HG02852 (cell line): ENCODE data around the gene PCK1.
"Not testable (repeated sequence)": the region's sequence is repeated elsewhere in the genome, so short reads cannot be mapped to it uniquely, and the experiment has no call there.

Experiments
- ATAC-seq: cut with Tn5 transposase; IDR thresholded peaks from one replicate; pipeline ENCODE4 v1.9.1; 2021; ENCODE audit warnings: mild to moderate bottlenecking, moderate library complexity; ENCODE audit not compliant: unreplicated experiment

PCK1 gene

GRCh38 chr20:57560554-57561355 lies at the start of gene PCK1:
Gene PCK1, plus strand, starts transcription at chr20:57561110. Its CDS starts 302 bp downstream, at chr20:57561412.
- no peak for ATAC-seq

DNA sequence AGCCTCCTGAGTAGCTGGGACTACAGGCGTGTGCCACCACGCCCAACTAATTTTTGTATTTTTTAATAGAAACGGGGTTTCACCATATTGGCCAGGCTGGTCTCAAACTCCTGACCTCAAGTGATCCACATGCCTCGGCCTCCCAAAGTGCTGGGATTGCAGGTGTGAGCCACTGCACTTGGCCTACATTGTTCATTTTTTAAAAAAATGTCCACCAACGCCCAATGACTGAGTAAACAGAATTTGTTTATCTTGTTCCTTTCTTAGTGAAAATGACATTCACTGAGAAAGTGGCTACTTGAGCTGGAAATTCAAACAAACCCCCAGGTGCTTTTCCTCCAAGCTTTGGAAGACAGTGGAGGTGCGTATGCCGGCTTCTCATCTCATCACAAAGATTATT lies 49.2 kb upstream of the PCK1 start:
- ATAC-seq = not testable (repeated sequence)

DNA sequence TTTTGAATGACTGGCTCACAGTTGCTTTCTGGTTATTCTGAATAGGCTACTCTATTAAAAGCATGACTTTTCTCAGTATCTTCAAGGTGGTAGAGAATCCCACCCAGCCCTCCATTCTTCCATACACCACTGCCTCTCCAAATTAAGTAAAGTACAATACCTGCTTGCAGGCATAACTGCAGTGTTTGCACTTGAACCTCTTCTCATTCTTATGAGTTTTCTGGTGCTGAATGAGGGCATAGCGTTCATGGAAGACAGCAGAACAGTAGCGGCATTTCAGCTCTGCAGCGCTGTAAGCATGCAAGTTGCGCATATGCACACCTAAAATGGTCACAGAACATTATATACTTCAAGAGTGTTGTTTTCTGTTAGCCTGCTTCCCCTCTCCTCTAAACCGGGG lies 48.5 kb upstream of the PCK1 start:
- no peak for ATAC-seq

GRCh38 chr20:57513199-57513598 lies 47.7 kb upstream of the PCK1 start:
- ATAC-seq = no peak

- no peak for ATAC-seq
Measured at GRCh38 chr20:57514273-57514751, 46.6 kb upstream of the PCK1 start.

GRCh38 chr20:57517904-57518303 lies 43.0 kb upstream of the PCK1 start:
- ATAC-seq = no peak

DNA sequence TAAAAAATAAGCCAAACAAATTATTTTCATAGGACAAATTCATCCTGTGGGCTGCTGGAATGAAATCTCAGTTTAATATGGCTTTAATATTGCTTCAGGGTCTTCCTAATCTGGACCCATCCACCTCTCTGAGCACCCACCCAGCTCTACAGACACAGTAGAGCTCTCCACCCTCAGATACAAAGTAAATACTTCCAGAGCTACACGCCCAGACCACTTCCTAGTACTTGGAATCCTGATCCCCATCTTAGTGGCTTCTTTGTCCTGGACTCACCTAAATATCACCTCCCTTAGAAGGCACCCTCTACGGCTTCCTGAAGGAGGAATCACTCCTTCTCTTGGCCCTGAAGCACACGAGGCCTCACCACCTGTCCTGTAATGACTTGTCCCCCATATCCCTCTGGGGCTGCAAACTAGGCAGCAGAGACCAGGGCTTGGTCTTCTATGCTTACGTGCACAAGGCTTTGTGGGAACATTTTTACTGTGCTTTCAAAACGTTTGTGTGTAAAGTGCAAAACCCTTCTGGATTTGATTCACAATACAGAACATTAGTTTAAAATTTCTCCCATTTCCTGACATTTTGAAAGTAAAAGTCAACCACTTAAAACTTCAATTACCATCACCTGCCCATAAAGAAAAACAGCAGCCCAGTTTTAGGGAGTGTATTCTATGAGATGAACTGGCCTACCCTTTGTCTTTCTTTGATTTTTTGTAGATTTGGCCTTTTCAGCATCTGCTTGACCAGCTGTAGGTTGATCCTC lies 38.4 kb upstream of the PCK1 start:
- no peak for ATAC-seq

DNA sequence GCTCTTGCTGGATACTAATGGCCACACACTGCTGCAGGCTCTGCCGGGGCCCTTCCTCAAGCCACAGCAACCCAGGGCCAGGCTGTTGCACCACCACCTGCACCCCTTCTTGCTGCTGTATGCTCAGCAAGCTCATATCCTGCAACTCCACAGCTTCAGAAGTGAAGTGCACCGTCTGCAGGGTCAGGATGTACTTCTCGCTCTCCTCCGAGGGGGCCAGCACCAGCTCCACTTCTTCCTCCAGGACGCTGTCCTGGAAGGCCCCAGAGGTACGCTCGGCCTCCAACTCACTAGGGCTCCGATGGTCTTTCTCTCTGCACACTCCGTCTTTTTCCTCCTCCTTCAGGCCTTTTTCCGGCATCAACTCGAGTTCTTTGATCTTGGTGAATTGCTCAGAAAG lies 37.1 kb upstream of the PCK1 start:
- ATAC-seq = no peak

GRCh38 chr20:57524511-57525176 lies 36.3 kb upstream of the PCK1 start, which contains the start of gene CTCFL:
Gene CTCFL, minus strand, starts transcription at chr20:57525140. Its CDS starts 935 bp downstream, at chr20:57524205.
- ATAC-seq = no peak

GRCh38 chr20:57525328-57526086 lies 35.4 kb upstream of the PCK1 start:
- ATAC-seq = no peak

GRCh38 chr20:57526087-57526884 lies 34.6 kb upstream of the PCK1 start:
- ATAC-seq = no peak

DNA sequence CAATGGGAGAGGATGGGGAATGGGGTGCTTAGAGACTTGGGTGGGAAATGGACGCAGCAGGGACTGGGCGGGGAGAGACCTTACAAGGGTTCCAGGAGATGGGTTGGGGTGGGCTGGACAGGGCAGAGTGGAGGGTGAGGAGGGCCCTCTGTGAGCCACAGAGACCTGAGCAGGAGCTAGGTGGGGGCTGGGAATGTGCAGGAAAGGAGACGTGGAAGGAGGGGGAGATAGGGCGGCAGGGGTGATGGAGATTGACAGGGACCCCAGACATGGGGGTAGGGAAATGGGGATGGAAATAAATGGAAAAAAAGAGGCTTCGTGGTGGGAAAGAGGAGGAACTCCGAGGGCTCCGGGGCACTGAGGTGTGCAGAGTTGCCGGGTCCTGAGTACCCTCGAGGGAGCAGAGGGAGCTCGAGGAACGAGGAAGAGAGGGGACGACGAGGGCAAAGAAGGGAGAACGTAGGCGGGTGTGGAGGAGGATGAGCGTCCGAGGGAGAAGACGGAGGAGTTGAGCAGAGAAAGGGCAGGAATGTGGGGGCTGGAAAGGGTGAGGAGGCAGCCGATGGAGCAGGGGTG lies 33.9 kb upstream of the PCK1 start:
- ATAC-seq = no peak

GRCh38 chr20:57527728-57528127 lies 33.2 kb upstream of the PCK1 start:
- ATAC-seq = no peak

DNA sequence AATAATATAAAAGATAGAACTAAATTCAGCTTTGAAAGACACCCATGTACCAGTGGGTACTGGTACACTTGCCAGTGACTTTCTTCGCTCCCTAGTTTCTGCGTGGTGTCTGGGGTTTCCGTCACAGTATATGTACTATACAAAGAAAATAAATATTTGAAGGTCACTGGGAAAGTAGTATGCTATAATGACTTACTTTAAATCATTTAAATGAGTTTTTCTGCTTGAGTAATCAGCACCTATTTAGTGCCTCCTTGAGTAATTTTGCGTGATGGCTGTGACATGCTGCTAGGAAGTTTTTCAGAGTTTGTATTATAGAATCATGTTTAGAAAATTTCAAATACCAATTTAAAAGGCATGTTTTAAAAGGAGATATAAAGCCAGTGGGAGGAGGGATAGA lies 32.8 kb upstream of the PCK1 start:
- ATAC-seq = no peak

DNA sequence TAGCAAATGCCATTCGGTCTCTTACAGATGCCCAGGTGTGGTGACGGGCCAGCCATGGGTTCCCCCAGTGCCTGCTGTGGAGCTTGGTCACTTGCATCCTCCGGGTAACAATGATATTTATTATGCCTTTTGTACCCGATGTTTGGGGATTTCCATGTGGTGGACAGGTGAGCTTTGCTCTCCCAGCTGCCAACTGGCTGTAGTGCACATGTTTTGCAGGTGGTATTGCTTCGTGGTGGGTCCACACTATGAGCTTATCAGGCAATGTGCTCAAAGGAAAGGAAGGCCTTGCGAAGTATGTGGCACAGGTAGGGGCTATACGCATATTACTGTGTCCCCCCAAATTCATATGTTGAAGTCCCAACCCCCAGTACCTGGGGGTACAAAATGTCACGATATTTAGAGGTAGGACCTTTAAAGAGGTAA lies 31.7 kb upstream of the PCK1 start:
- no peak for ATAC-seq

DNA sequence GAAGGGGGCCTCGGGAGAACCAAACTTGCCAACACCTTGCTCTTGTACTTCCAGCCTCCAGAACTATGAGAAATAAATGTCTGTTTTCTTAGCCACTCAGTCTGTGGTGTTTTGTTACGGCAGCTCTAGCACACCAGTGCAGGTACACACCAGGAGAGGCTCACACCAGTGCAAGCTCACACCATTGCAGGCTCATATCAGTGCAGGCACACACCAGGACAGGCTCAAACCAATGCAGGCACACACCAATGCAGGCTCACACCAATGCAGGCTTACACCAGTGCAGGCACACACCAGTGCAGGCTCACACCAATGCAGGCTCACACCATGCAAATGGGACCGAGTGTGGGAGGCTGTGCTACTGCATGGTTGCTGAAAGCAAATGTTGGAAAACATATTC lies 31.1 kb upstream of the PCK1 start:
- ATAC-seq = no peak

DNA sequence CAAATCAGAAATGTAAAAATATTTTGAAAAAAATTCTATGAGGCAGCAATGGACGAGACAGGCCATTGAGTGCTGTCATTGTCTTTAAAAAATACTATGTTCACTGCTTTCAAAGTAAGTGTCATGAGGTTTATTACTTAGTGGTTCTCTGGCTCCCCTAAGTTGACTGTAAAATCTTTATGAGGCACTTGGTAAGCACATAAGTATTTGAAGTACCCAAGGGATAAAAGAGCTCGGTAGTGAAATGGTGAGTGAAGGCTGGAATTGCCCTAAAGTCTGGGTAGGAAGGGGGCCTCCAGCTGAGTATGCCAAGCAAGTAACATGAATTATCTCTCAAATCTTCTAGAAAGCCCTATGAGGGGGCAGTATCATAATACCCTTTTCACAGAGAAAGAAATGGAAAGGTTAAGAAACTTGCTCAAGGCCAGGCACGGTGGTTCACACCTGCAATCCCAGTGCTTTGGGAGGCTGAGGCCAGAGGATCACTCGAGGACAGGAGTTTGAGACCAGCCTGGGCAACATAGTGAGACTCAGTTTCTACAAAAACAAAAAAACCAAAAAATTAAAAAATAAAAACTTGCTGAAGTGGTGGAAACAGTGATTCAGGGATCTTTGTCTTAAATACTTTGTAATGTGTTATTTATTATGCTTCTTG lies 30.5 kb upstream of the PCK1 start:
- no peak for ATAC-seq

DNA sequence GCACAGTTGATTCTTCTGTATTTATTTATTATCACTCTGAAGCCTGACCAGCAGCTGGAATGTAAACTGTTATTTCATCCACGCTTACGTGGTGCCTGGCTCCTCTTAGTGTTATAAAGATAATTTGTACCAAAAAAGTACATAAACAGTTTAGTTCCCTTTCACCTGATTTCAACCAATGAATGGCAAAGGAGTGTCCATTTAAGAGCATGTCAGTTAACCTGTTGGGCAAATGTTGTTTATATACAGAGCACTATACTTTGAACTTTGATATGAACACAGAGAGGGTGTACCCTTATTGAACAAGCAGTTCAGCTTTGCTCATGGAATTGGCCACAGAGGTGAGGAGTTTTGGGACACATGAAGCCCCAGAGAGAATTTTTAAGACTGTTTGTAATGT lies 28.8 kb upstream of the PCK1 start:
- ATAC-seq = no peak

- no peak for ATAC-seq
Measured at GRCh38 chr20:57535297-57535696, 25.6 kb upstream of the PCK1 start.
